ENCODE data around the gene PRKCH. TPM values are rescaled to one million over a fixed set of nuclear protein-coding genes. Genes with fewer than 3 reads are reported as not detected.
A peak's percentile ranks its signal among the peaks of the same experiment; 100 is the strongest.

Gene PRKCH
- total and polyA plus RNA-seq, 7 experiments from 2014 or later: 191 to 359 (median 314) TPM

GRCh38 chr14:61593330-61593729, 272.0 kb downstream of the PRKCH start:
- Histone ChIP-seq H3K36me3 (ENCODE audit: control insufficient read depth in 2 of 3, insufficient read depth in 3 of 3, low read length in 3 of 3) (no peaks in the 10 kb centered on the region), H3K9me3 (ENCODE audit: control insufficient read depth in 2 of 3, low read length in 3 of 3) (no peaks in the 10 kb centered on the region), H3K27ac (ENCODE audit: low read depth, low read length) (no peak overlapping the region), H3K27me3 (ENCODE audit: control insufficient read depth in 2 of 2, insufficient read depth in 2 of 2, low read length in 2 of 2) (no peaks in the 10 kb centered on the region), H3K4me1 (ENCODE audit: control insufficient read depth in 2 of 2, insufficient read depth in 2 of 2, low read length in 2 of 2) (peaks cover 0 to 4% of the 10 kb centered on the region in 2 donors), H3K4me3 (ENCODE audit: low read length) (no peak overlapping the region)
- Mint-ChIP-seq H3K36me3 (peaks cover 0 to 9% (median 0%) of the 10 kb centered on the region in 5 donors), H3K4me1 (peaks cover 18 to 50% (median 26%) of the 10 kb centered on the region in 7 donors), H3K27ac (peak overlapping the region in 1 of 9 donors; percentile 68), H3K9me3 (peaks cover 0 to 7% (median 0%) of the 10 kb centered on the region in 11 donors), H3K4me3 (no peak overlapping the region), H3K27me3 (no peaks in the 10 kb centered on the region)
- ChIA-PET CTCF (no interaction called here), POLR2A (interaction anchor here (0.6 to 1.2 kb wide), 3 partner anchors 23 to 101 kb away, joined by 3 read pairs; no protein-coding TSS in a partner anchor)
- DNase-seq: no peak
- ATAC-seq: no peak
- intact Hi-C loops (cut with micrococcal nuclease): loop anchor here in 1 of 2 donors (2.0 kb wide), 1 partner anchor 15 kb away; no protein-coding TSS in a partner anchor

GRCh38 chr14:61596990-61597389, 275.6 kb downstream of the PRKCH start:
- ATAC-seq (no peak), DNase-seq (no peak)
- no peaks in the 10 kb centered on the region for H3K36me3 ChIP-seq (ENCODE audit: control insufficient read depth in 2 of 3, insufficient read depth in 3 of 3, low read length in 3 of 3)
- no peaks in the 10 kb centered on the region for H3K27me3 Mint-ChIP-seq
- no peak overlapping the region for H3K27ac ChIP-seq (ENCODE audit: low read depth, low read length)
- no peaks in the 10 kb centered on the region for H3K9me3 ChIP-seq (ENCODE audit: control insufficient read depth in 2 of 3, low read length in 3 of 3)
- peaks cover 4 to 11% of the 10 kb centered on the region in 2 donors for H3K4me1 ChIP-seq (ENCODE audit: control insufficient read depth in 2 of 2, insufficient read depth in 2 of 2, low read length in 2 of 2)
- ChIA-PET POLR2A (interaction anchor here (0.7 kb wide), 1 partner anchor 103 kb away, joined by 4 read pairs; no protein-coding TSS in a partner anchor), CTCF (no interaction called here)
- peaks cover 0 to 5% (median 0%) of the 10 kb centered on the region in 11 donors for H3K9me3 Mint-ChIP-seq
- intact Hi-C loops (cut with micrococcal nuclease): loop anchor here (5.0 kb wide), 2 partner anchors 35 to 70 kb away; no protein-coding TSS in a partner anchor
- H3K4me1 Mint-ChIP-seq: peaks cover 20 to 45% (median 37%) of the 10 kb centered on the region in 7 donors
- no peak overlapping the region for H3K4me3 Mint-ChIP-seq
- peaks cover 0 to 9% (median 0%) of the 10 kb centered on the region in 5 donors for H3K36me3 Mint-ChIP-seq
- no peak overlapping the region for H3K4me3 ChIP-seq (ENCODE audit: low read length)
- H3K27me3 ChIP-seq (ENCODE audit: control insufficient read depth in 2 of 2, insufficient read depth in 2 of 2, low read length in 2 of 2): no peaks in the 10 kb centered on the region
- peak overlapping the region in 2 of 9 donors; percentile 8 to 47 for H3K27ac Mint-ChIP-seq

GRCh38 chr14:61598980-61599379, 277.6 kb downstream of the PRKCH start:
- ChIA-PET POLR2A (no interaction called here), CTCF (no interaction called here)
- H3K4me3 ChIP-seq (ENCODE audit: low read length): no peak overlapping the region
- peak overlapping the region in 3 of 9 donors; percentile 53 to 84 (median 71) for H3K27ac Mint-ChIP-seq
- peak overlapping the region in 4 of 10 donors; percentile 27 to 55 (median 39) for H3K4me3 Mint-ChIP-seq
- no peaks in the 10 kb centered on the region for H3K9me3 ChIP-seq (ENCODE audit: control insufficient read depth in 2 of 3, low read length in 3 of 3)
- no peaks in the 10 kb centered on the region for H3K36me3 ChIP-seq (ENCODE audit: control insufficient read depth in 2 of 3, insufficient read depth in 3 of 3, low read length in 3 of 3)
- peaks cover 4 to 11% of the 10 kb centered on the region in 2 donors for H3K4me1 ChIP-seq (ENCODE audit: control insufficient read depth in 2 of 2, insufficient read depth in 2 of 2, low read length in 2 of 2)
- peak in 3 of 9 donors; percentile 10 to 15 (median 15) for DNase-seq
- intact Hi-C loops (cut with micrococcal nuclease): loop anchor here (5.0 kb wide), 2 partner anchors 33 to 72 kb away; no protein-coding TSS in a partner anchor
- H3K27me3 Mint-ChIP-seq: no peaks in the 10 kb centered on the region
- peaks cover 0 to 9% (median 0%) of the 10 kb centered on the region in 5 donors for H3K36me3 Mint-ChIP-seq
- peaks cover 16 to 42% (median 31%) of the 10 kb centered on the region in 7 donors for H3K4me1 Mint-ChIP-seq
- H3K27ac ChIP-seq (ENCODE audit: low read depth, low read length): no peak overlapping the region
- peaks cover 0 to 1% (median 0%) of the 10 kb centered on the region in 11 donors for H3K9me3 Mint-ChIP-seq
- H3K27me3 ChIP-seq (ENCODE audit: control insufficient read depth in 2 of 2, insufficient read depth in 2 of 2, low read length in 2 of 2): no peaks in the 10 kb centered on the region
- no peak for ATAC-seq

DNA sequence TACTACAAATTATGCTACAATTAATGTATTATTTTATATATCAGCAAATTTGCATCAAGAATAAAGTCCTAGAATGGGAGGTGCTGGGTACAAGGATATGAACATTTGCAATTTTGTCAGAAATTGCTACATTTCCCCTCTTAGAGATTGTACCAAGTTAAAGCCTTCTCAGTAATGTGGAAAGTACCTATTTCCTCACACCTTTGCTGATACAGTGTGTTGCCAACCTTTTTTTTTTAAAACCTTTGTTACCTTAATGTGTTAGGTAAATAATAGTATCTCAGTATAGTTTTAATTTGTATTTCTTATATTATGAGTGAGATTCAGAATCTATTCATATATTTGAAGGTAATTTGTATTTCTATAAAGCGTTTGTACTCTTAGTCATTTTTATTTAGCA, 278.6 kb downstream of the PRKCH start:
- intact Hi-C loops (cut with micrococcal nuclease): loop anchor here (5.0 kb wide), 2 partner anchors 32 to 73 kb away; no protein-coding TSS in a partner anchor
- no peaks in the 10 kb centered on the region for H3K27me3 Mint-ChIP-seq
- Histone ChIP-seq H3K4me1 (ENCODE audit: control insufficient read depth in 2 of 2, insufficient read depth in 2 of 2, low read length in 2 of 2) (peaks cover 4 to 11% of the 10 kb centered on the region in 2 donors), H3K27me3 (ENCODE audit: control insufficient read depth in 2 of 2, insufficient read depth in 2 of 2, low read length in 2 of 2) (no peaks in the 10 kb centered on the region), H3K4me3 (ENCODE audit: low read length) (no peak overlapping the region), H3K9me3 (ENCODE audit: control insufficient read depth in 2 of 3, low read length in 3 of 3) (no peaks in the 10 kb centered on the region), H3K36me3 (ENCODE audit: control insufficient read depth in 2 of 3, insufficient read depth in 3 of 3, low read length in 3 of 3) (no peaks in the 10 kb centered on the region), H3K27ac (ENCODE audit: low read depth, low read length) (no peak overlapping the region)
- ChIA-PET CTCF (no interaction called here), POLR2A (no interaction called here)
- no peak overlapping the region for H3K27ac Mint-ChIP-seq
- DNase-seq (no peak), ATAC-seq (no peak)
- H3K36me3 Mint-ChIP-seq: peaks cover 0 to 16% (median 0%) of the 10 kb centered on the region in 5 donors
- peaks cover 6 to 33% (median 21%) of the 10 kb centered on the region in 7 donors for H3K4me1 Mint-ChIP-seq
- H3K4me3 Mint-ChIP-seq: no peak overlapping the region
- H3K9me3 Mint-ChIP-seq: peaks cover 0 to 2% (median 0%) of the 10 kb centered on the region in 11 donors

Other genes starting within 250 kb of the PRKCH start
- gene TMEM30B, start 40.2 kb upstream of the PRKCH start, total RNA-seq: 10 to 100 TPM in 1 of 5 experiments, 1 to 10 TPM in 3, under 1 TPM in 1; 0.17 to 11.2 (median 2.7) TPM
- gene TMEM30B, start 40.2 kb upstream of the PRKCH start, polyA plus RNA-seq: 1 to 10 TPM; 5.7 to 7.0 TPM

All from naive thymus-derived CD4-positive, alpha-beta T cell (primary cell).